Hematopoietic multipotent progenitor cell treated with erythropoietin and hydrocortisone succinate and interleukin-3 and kit ligand, for 15 days (in vitro differentiated cells): Measurements from ENCODE around the gene AXL.

Experiments
- DNase-seq: peaks from one replicate; pipeline ENCODE4 v3.0.0-alpha.2; 2015; ENCODE audit warnings: low spot score

The AXL gene

GRCh38 chr19:41308450-41309179, 89.6 kb downstream of the AXL start:
- peak; percentile 90 for DNase-seq

- peak; percentile 41 for DNase-seq
These were observed 90.4 kb downstream of the AXL start for GRCh38 chr19:41309180-41310032.

GRCh38 chr19:41310033-41310831, 91.2 kb downstream of the AXL start, which contains the start of gene CCDC97:
TSS of gene CCDC97 (plus strand) at chr19:41310172. CDS start at chr19:41310311, 139 bp downstream.
- peak; percentile 91 for DNase-seq

- no peak for DNase-seq
These were observed 92.0 kb downstream of the AXL start for GRCh38 chr19:41311072-41311471.
